ENCODE data around the gene AHRR. TPM values are rescaled to one million over a fixed set of nuclear protein-coding genes. Genes with fewer than 3 reads are reported as not detected.
"Not testable (repeated sequence)": the region's sequence is repeated elsewhere in the genome, so short reads cannot be mapped to it uniquely, and the experiment has no call there.

The AHRR gene
- total RNA-seq, 1 donor from 2014 or later: 1.4 TPM

GRCh38 chr5:395921-396530, 74.5 kb downstream of the AHRR start:
- Histone ChIP-seq H3K27ac (replicated peaks) (no peak overlapping the region), H3K4me1 (peaks cover 20% of the 10 kb centered on the region), H3K9me3 (replicated peaks) (no peaks in the 10 kb centered on the region), H3K4me3 (no peak overlapping the region), H3K36me3 (no peaks in the 10 kb centered on the region), H3K27me3 (ENCODE audit: low read depth) (peaks cover 2% of the 10 kb centered on the region)
- no peak for DNase-seq
- TF ChIP-seq CTCF (IDR thresholded peaks at IDR 0.05; ENCODE audit: borderline replicate concordance): no peak
- intact Hi-C loops (cut with micrococcal nuclease): no loop called here

DNA sequence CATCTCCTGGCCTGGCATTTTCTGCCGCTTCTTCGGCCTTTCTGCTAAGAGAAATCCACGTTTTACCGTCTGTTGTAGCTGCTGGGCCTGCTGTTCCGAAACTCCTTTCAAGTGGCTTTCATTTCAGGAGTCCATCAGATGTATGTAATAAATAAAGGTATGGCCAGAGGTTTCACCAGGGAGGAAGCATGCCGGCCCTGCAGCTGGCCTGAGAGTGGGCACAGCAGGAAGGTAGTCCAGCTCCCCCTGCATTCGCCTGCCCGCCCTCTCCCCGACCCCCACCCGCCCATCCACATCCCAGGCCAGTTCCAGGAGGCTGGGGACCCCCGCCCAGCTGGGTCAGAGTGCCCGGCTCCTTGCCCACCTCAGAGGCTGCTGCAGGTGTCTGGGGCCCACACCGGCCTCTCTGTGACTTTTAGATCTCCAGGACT, 75.0 kb downstream of the AHRR start:
- peaks cover 20% of the 10 kb centered on the region for H3K4me1 ChIP-seq
- H3K36me3 ChIP-seq: no peaks in the 10 kb centered on the region
- no peaks in the 10 kb centered on the region for H3K9me3 ChIP-seq (replicated peaks)
- TF ChIP-seq CTCF (IDR thresholded peaks at IDR 0.05; ENCODE audit: borderline replicate concordance): no peak
- no peak for DNase-seq
- H3K27me3 ChIP-seq (ENCODE audit: low read depth): peaks cover 7% of the 10 kb centered on the region
- H3K27ac ChIP-seq (replicated peaks): no peak overlapping the region
- H3K4me3 ChIP-seq: no peak overlapping the region
- intact Hi-C loops (cut with micrococcal nuclease): no loop called here

DNA sequence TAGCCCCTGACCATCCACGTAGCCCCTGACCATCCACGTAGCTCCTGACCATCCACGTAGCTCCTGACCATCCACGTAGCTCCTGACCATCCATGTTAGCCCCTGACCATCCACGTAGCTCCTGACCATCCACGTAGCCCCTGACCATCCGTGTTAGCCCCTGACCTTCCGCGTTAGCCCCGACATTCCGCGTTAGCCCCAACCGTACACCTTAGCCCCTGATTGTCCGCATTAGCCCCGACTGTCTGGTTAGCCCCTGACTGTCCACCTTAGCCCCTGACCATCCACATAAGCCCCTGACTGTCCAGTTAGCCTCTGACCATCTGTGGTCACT, 76.6 kb downstream of the AHRR start:
- H3K36me3 ChIP-seq; H3K9me3 ChIP-seq (replicated peaks); H3K4me3 ChIP-seq; H3K27me3 ChIP-seq (ENCODE audit: low read depth); DNase-seq; intact Hi-C loops (cut with micrococcal nuclease); H3K27ac ChIP-seq (replicated peaks): not testable (repeated sequence)
- H3K4me1 ChIP-seq: peaks cover 20% of the 10 kb centered on the region

GRCh38 chr5:398475-399295, 77.2 kb downstream of the AHRR start:
- intact Hi-C loops (cut with micrococcal nuclease): no loop called here
- H3K4me3 ChIP-seq: no peak overlapping the region
- no peak overlapping the region for H3K27ac ChIP-seq (replicated peaks)
- peaks cover 7% of the 10 kb centered on the region for H3K27me3 ChIP-seq (ENCODE audit: low read depth)
- no peaks in the 10 kb centered on the region for H3K36me3 ChIP-seq
- no peak for DNase-seq
- TF ChIP-seq CTCF (IDR thresholded peaks at IDR 0.05; ENCODE audit: borderline replicate concordance): no peak
- H3K9me3 ChIP-seq (replicated peaks): no peaks in the 10 kb centered on the region
- H3K4me1 ChIP-seq: peaks cover 20% of the 10 kb centered on the region

GRCh38 chr5:399296-400281, 78.1 kb downstream of the AHRR start:
- intact Hi-C loops (cut with micrococcal nuclease): no loop called here
- peak overlapping the region; percentile 55 for H3K4me3 ChIP-seq
- peak overlapping the region; percentile 43 for H3K27ac ChIP-seq (replicated peaks)

More at GRCh38 chr5:399296-400281, 78.1 kb downstream of the AHRR start:
- Histone ChIP-seq H3K9me3 (replicated peaks) (no peaks in the 10 kb centered on the region), H3K36me3 (no peaks in the 10 kb centered on the region), H3K4me1 (peaks cover 20% of the 10 kb centered on the region), H3K27me3 (ENCODE audit: low read depth) (peaks cover 7% of the 10 kb centered on the region)
- no peak for TF ChIP-seq CTCF (IDR thresholded peaks at IDR 0.05; ENCODE audit: borderline replicate concordance)
- DNase-seq: peak; percentile 86
